HG03175 (cell line): Measurements from ENCODE around the gene ITPR2.
"Not testable (repeated sequence)": the region's sequence is repeated elsewhere in the genome, so short reads cannot be mapped to it uniquely, and the experiment has no call there.

Experiments used
- ATAC-seq: cut with Tn5 transposase; IDR thresholded peaks from one replicate; pipeline ENCODE4 v1.9.1; 2021; ENCODE audit warnings: mild to moderate bottlenecking, moderate library complexity; ENCODE audit not compliant: unreplicated experiment

The ITPR2 gene

GRCh38 chr12:26767116-26767515, 65.9 kb downstream of the ITPR2 start:
- no peak for ATAC-seq

- no peak for ATAC-seq
Observed at GRCh38 chr12:26762186-26762585, 70.8 kb downstream of the ITPR2 start.

- ATAC-seq, result no peak
Observed at GRCh38 chr12:26761775-26762174, 71.2 kb downstream of the ITPR2 start.

GRCh38 chr12:26760657-26761293, 72.2 kb downstream of the ITPR2 start:
- no peak for ATAC-seq

- not testable (repeated sequence) for ATAC-seq
Observed at GRCh38 chr12:26755362-26755761, 77.6 kb downstream of the ITPR2 start.

GRCh38 chr12:26754148-26754547, 78.8 kb downstream of the ITPR2 start:
- no peak for ATAC-seq

- ATAC-seq, result no peak
Observed at GRCh38 chr12:26751179-26751578, 81.8 kb downstream of the ITPR2 start.

GRCh38 chr12:26750531-26751175, 82.3 kb downstream of the ITPR2 start:
- peak; percentile 54 for ATAC-seq

GRCh38 chr12:26749781-26750180, 83.2 kb downstream of the ITPR2 start:
- ATAC-seq, result peak; percentile 85

GRCh38 chr12:26748741-26749431, 84.1 kb downstream of the ITPR2 start:
- ATAC-seq, result peak; percentile 37

GRCh38 chr12:26748412-26748740, 84.6 kb downstream of the ITPR2 start:
- ATAC-seq, result peak; percentile 15

GRCh38 chr12:26746121-26746714, 86.8 kb downstream of the ITPR2 start:
- no peak for ATAC-seq

- no peak for ATAC-seq
Observed at GRCh38 chr12:26744697-26745440, 88.1 kb downstream of the ITPR2 start.

- ATAC-seq, result no peak
Observed at GRCh38 chr12:26744042-26744626, 88.9 kb downstream of the ITPR2 start.

GRCh38 chr12:26741584-26742227, 91.3 kb downstream of the ITPR2 start:
- no peak for ATAC-seq

- no peak for ATAC-seq
Observed at GRCh38 chr12:26740991-26741390, 92.0 kb downstream of the ITPR2 start.

- no peak for ATAC-seq
Observed at GRCh38 chr12:26740348-26740747, 92.6 kb downstream of the ITPR2 start.

GRCh38 chr12:26737487-26738030, 95.4 kb downstream of the ITPR2 start:
- ATAC-seq, result no peak

- no peak for ATAC-seq
Observed at GRCh38 chr12:26736563-26737486, 96.2 kb downstream of the ITPR2 start.
